Activated CD4-positive, alpha-beta memory T cell treated with anti-CD3 and anti-CD28 coated beads, Interleukin-2, amount 10 ng/mL, durations not matched to agents 7 days and 5 days (primary cell): ENCODE data around the gene MORC3. TPM values are rescaled to one million over a fixed set of nuclear protein-coding genes. Genes with fewer than 3 reads are reported as not detected.
"Not testable (repeated sequence)": the region's sequence is repeated elsewhere in the genome, so short reads cannot be mapped to it uniquely, and the experiment has no call there.

Source experiments
- CTCF ChIA-PET: fragments of 350-600 bp; sonication (Branson Sonifier 250); formaldehyde crosslinking; loops from one replicate; lab custom pipeline; 2021; ENCODE audit warnings: antibody characterized with exemption, inconsistent platforms; lab: Charles Lee
- POLR2A ChIA-PET: fragments of 350-600 bp; sonication (Branson Sonifier 250); formaldehyde crosslinking; loops from one replicate; lab custom pipeline; 2021; ENCODE audit warnings: antibody characterized with exemption; lab: Charles Lee
- DNase-seq: peaks from one replicate; pipeline ENCODE4 v3.0.0-alpha.2; 2020
- H3K27ac Mint-ChIP-seq: one replicate; pipeline ENCODE4 v1.8.0; 2021; ENCODE audit warnings: mild to moderate bottlenecking, mixed read lengths
- H3K27me3 Mint-ChIP-seq: one replicate; pipeline ENCODE4 v1.8.0; 2021; ENCODE audit warnings: mixed read lengths
- H3K36me3 Mint-ChIP-seq: one replicate; pipeline ENCODE4 v1.8.0; 2021; ENCODE audit warnings: low read depth, mixed read lengths
- H3K4me1 Mint-ChIP-seq: one replicate; pipeline ENCODE4 v1.8.0; 2021; ENCODE audit warnings: mixed read lengths
- H3K4me3 Mint-ChIP-seq: one replicate; pipeline ENCODE4 v1.8.0; 2021; ENCODE audit warnings: mild to moderate bottlenecking, mixed read lengths
- H3K9me3 Mint-ChIP-seq: one replicate; pipeline ENCODE4 v1.8.0; 2021; ENCODE audit warnings: mixed read lengths
- total RNA-seq, 2 experiments: library from RNA; stranded (reverse); gene quantifications; one replicate each; pipeline ENCODE4 v1.2.3, GENCODE V29; 2021

The MORC3 gene
- total RNA-seq, 2 experiments from 2014 or later: 43.6 to 44.3 TPM

GRCh38 chr21:36330904-36331303 is 10.9 kb downstream of the MORC3 start:
- Mint-ChIP-seq H3K4me1 (peaks cover 28% of the 10 kb centered on the region), H3K9me3 (no peaks in the 10 kb centered on the region), H3K27ac (peak overlapping the region; percentile 30), H3K36me3 (peaks cover 32% of the 10 kb centered on the region), H3K27me3 (no peaks in the 10 kb centered on the region), H3K4me3 (no peak overlapping the region)
- ChIA-PET POLR2A (interaction anchor here (1.0 to 2.6 kb wide), 4 partner anchors 9 to 195 kb away, joined by 4 to 10 read pairs (median 6); partner anchors contain the start of gene MORC3), CTCF (interaction anchor here (0.6 to 4.7 kb wide), 8 partner anchors 10 to 190 kb away, joined by 3 to 28 read pairs (median 4); partner anchors contain the start of gene MORC3)
- peak; percentile 55 for DNase-seq

- H3K4me1 Mint-ChIP-seq: peaks cover 10% of the 10 kb centered on the region
- ChIA-PET POLR2A (interaction anchor here (0.6 to 2.8 kb wide), 3 partner anchors 9 to 190 kb away, joined by 3 to 11 read pairs (median 4); partner anchors contain the start of gene MORC3), CTCF (no interaction called here)
- no peaks in the 10 kb centered on the region for H3K9me3 Mint-ChIP-seq
- H3K4me3 Mint-ChIP-seq: no peak overlapping the region
- no peaks in the 10 kb centered on the region for H3K27me3 Mint-ChIP-seq
- H3K27ac Mint-ChIP-seq: no peak overlapping the region
- DNase-seq: no peak
- H3K36me3 Mint-ChIP-seq: peaks cover 59% of the 10 kb centered on the region
These were observed 17.1 kb downstream of the MORC3 start for GRCh38 chr21:36337099-36337509.

- DNase-seq: no peak
- Mint-ChIP-seq H3K4me1 (peaks cover 10% of the 10 kb centered on the region), H3K4me3 (no peak overlapping the region), H3K27me3 (no peaks in the 10 kb centered on the region), H3K9me3 (no peaks in the 10 kb centered on the region), H3K36me3 (peaks cover 63% of the 10 kb centered on the region), H3K27ac (no peak overlapping the region)
- POLR2A ChIA-PET: interaction anchor here (2.8 kb wide), 1 partner anchor 18 kb away, joined by 11 read pairs; the partner anchor contains the start of gene MORC3
- CTCF ChIA-PET: no interaction called here
These were observed 19.0 kb downstream of the MORC3 start for GRCh38 chr21:36338975-36339374.

GRCh38 chr21:36342581-36342980 is 22.6 kb downstream of the MORC3 start:
- H3K27me3 Mint-ChIP-seq, H3K4me1 Mint-ChIP-seq, CTCF ChIA-PET, H3K27ac Mint-ChIP-seq, H3K4me3 Mint-ChIP-seq, DNase-seq, H3K9me3 Mint-ChIP-seq: not testable (repeated sequence)
- POLR2A ChIA-PET: interaction anchor here (1.7 kb wide), 1 partner anchor 20 kb away, joined by 3 read pairs; no protein-coding TSS in a partner anchor
- peaks cover 62% of the 10 kb centered on the region for H3K36me3 Mint-ChIP-seq

- Mint-ChIP-seq H3K36me3 (peaks cover 59% of the 10 kb centered on the region), H3K27me3 (no peaks in the 10 kb centered on the region), H3K4me3 (no peak overlapping the region), H3K9me3 (no peaks in the 10 kb centered on the region), H3K4me1 (peaks cover 7% of the 10 kb centered on the region), H3K27ac (no peak overlapping the region)
- CTCF ChIA-PET: interaction anchor here (0.8 kb wide), 1 partner anchor 13 kb away, joined by 3 read pairs; no protein-coding TSS in a partner anchor
- no peak for DNase-seq
- POLR2A ChIA-PET: interaction anchor here (0.8 kb wide), 1 partner anchor 24 kb away, joined by 3 read pairs; no protein-coding TSS in a partner anchor
These were observed 24.9 kb downstream of the MORC3 start for GRCh38 chr21:36344931-36345330.

- Mint-ChIP-seq H3K9me3 (no peaks in the 10 kb centered on the region), H3K4me3 (no peak overlapping the region), H3K36me3 (peaks cover 63% of the 10 kb centered on the region), H3K4me1 (peaks cover 7% of the 10 kb centered on the region), H3K27ac (no peak overlapping the region), H3K27me3 (no peaks in the 10 kb centered on the region)
- CTCF ChIA-PET: no interaction called here
- no peak for DNase-seq
- POLR2A ChIA-PET: interaction anchor here (2.1 kb wide), 1 partner anchor 11 kb away, joined by 4 read pairs; no protein-coding TSS in a partner anchor
These were observed 27.4 kb downstream of the MORC3 start for GRCh38 chr21:36347278-36347961.

- peaks cover 66% of the 10 kb centered on the region for H3K36me3 Mint-ChIP-seq
- H3K4me1 Mint-ChIP-seq: peaks cover 7% of the 10 kb centered on the region
- H3K4me3 Mint-ChIP-seq: no peak overlapping the region
- ChIA-PET POLR2A (no interaction called here), CTCF (no interaction called here)
- H3K27me3 Mint-ChIP-seq: no peaks in the 10 kb centered on the region
- no peak overlapping the region for H3K27ac Mint-ChIP-seq
- H3K9me3 Mint-ChIP-seq: no peaks in the 10 kb centered on the region
- DNase-seq: no peak
These were observed 27.9 kb downstream of the MORC3 start for GRCh38 chr21:36347962-36348328.

- Mint-ChIP-seq H3K9me3 (no peaks in the 10 kb centered on the region), H3K4me3 (no peak overlapping the region), H3K27me3 (no peaks in the 10 kb centered on the region), H3K36me3 (peaks cover 57% of the 10 kb centered on the region), H3K27ac (no peak overlapping the region), H3K4me1 (peaks cover 7% of the 10 kb centered on the region)
- DNase-seq: no peak
- CTCF ChIA-PET: no interaction called here
- POLR2A ChIA-PET: interaction anchor here (0.8 kb wide), 1 partner anchor 36 kb away, joined by 3 read pairs; no protein-coding TSS in a partner anchor
These were observed 29.3 kb downstream of the MORC3 start for GRCh38 chr21:36349315-36349714.

- Mint-ChIP-seq H3K27me3 (no peaks in the 10 kb centered on the region), H3K27ac (no peak overlapping the region), H3K4me3 (no peak overlapping the region), H3K9me3 (no peaks in the 10 kb centered on the region), H3K36me3 (peaks cover 59% of the 10 kb centered on the region), H3K4me1 (peaks cover 7% of the 10 kb centered on the region)
- ChIA-PET CTCF (no interaction called here), POLR2A (interaction anchor here (0.8 kb wide), 1 partner anchor 35 kb away, joined by 3 read pairs; no protein-coding TSS in a partner anchor)
- no peak for DNase-seq
These were observed 30.4 kb downstream of the MORC3 start for GRCh38 chr21:36350282-36350910.

GRCh38 chr21:36354918-36355680 is 35.1 kb downstream of the MORC3 start:
- no peak overlapping the region for H3K4me3 Mint-ChIP-seq
- H3K9me3 Mint-ChIP-seq: no peaks in the 10 kb centered on the region
- no peaks in the 10 kb centered on the region for H3K27me3 Mint-ChIP-seq
- no peaks in the 10 kb centered on the region for H3K4me1 Mint-ChIP-seq
- DNase-seq: no peak
- H3K27ac Mint-ChIP-seq: no peak overlapping the region
- H3K36me3 Mint-ChIP-seq: peaks cover 44% of the 10 kb centered on the region
- POLR2A ChIA-PET: interaction anchor here (0.8 kb wide), 1 partner anchor 131 kb away, joined by 4 read pairs; no protein-coding TSS in a partner anchor
- CTCF ChIA-PET: interaction anchor here (0.7 kb wide), 1 partner anchor 28 kb away, joined by 3 read pairs; no protein-coding TSS in a partner anchor

GRCh38 chr21:36355868-36356267 is 35.9 kb downstream of the MORC3 start:
- H3K4me3 Mint-ChIP-seq: no peak overlapping the region
- ChIA-PET POLR2A (interaction anchor here (0.8 kb wide), 1 partner anchor 132 kb away, joined by 4 read pairs; no protein-coding TSS in a partner anchor), CTCF (interaction anchor here (0.7 kb wide), 1 partner anchor 27 kb away, joined by 3 read pairs; no protein-coding TSS in a partner anchor)
- no peak for DNase-seq
- no peaks in the 10 kb centered on the region for H3K9me3 Mint-ChIP-seq
- peaks cover 46% of the 10 kb centered on the region for H3K36me3 Mint-ChIP-seq
- H3K27me3 Mint-ChIP-seq: no peaks in the 10 kb centered on the region
- H3K27ac Mint-ChIP-seq: no peak overlapping the region
- no peaks in the 10 kb centered on the region for H3K4me1 Mint-ChIP-seq

- ChIA-PET CTCF (no interaction called here), POLR2A (no interaction called here)
- no peak for DNase-seq
- no peaks in the 10 kb centered on the region for H3K9me3 Mint-ChIP-seq
- no peaks in the 10 kb centered on the region for H3K27me3 Mint-ChIP-seq
- H3K4me1 Mint-ChIP-seq: peaks cover 2% of the 10 kb centered on the region
- H3K27ac Mint-ChIP-seq: no peak overlapping the region
- no peak overlapping the region for H3K4me3 Mint-ChIP-seq
- peaks cover 54% of the 10 kb centered on the region for H3K36me3 Mint-ChIP-seq
These were observed 39.2 kb downstream of the MORC3 start for GRCh38 chr21:36359185-36359584.
